ENCODE measurements around the gene SFT2D2.
A peak's percentile ranks its signal among the peaks of the same experiment; 100 is the strongest.

Gene SFT2D2

GRCh38 chr1:168223681-168224540 is 1.9 kb upstream of the SFT2D2 start:
- DNase-seq = no peak

GRCh38 chr1:168224991-168225390 is 813 bp upstream of the SFT2D2 start:
- peak; percentile 55 for DNase-seq

GRCh38 chr1:168227620-168228019 is 1.8 kb downstream of the SFT2D2 start:
- DNase-seq = no peak

GRCh38 chr1:168229893-168230292 is 4.1 kb downstream of the SFT2D2 start:
- DNase-seq = no peak

GRCh38 chr1:168230709-168231108 is 4.9 kb downstream of the SFT2D2 start:
- DNase-seq = no peak

GRCh38 chr1:168234846-168235547 is 9.2 kb downstream of the SFT2D2 start:
- DNase-seq = peak; percentile 23

- no peak for DNase-seq
Observed at GRCh38 chr1:168235548-168235885, 9.7 kb downstream of the SFT2D2 start.

- no peak for DNase-seq
Observed at GRCh38 chr1:168235937-168236336, 10.1 kb downstream of the SFT2D2 start.

GRCh38 chr1:168236836-168237611 is 11.2 kb downstream of the SFT2D2 start:
- no peak for DNase-seq

GRCh38 chr1:168243198-168243597 is 17.4 kb downstream of the SFT2D2 start:
- peak; percentile 27 for DNase-seq

- DNase-seq = no peak
Observed at GRCh38 chr1:168243636-168244212, 17.9 kb downstream of the SFT2D2 start.

- no peak for DNase-seq
Observed at GRCh38 chr1:168245042-168245441, 19.2 kb downstream of the SFT2D2 start.

GRCh38 chr1:168246506-168246905 is 20.7 kb downstream of the SFT2D2 start:
- no peak for DNase-seq

GRCh38 chr1:168252204-168252733 is 26.5 kb downstream of the SFT2D2 start:
- DNase-seq = no peak

- DNase-seq = no peak
Observed at GRCh38 chr1:168256164-168256563, 30.4 kb downstream of the SFT2D2 start.

GRCh38 chr1:168257397-168257796 is 31.6 kb downstream of the SFT2D2 start:
- DNase-seq = no peak

GRCh38 chr1:168259567-168259966 is 33.8 kb downstream of the SFT2D2 start:
- DNase-seq = no peak

- no peak for DNase-seq
Observed at GRCh38 chr1:168260393-168260792, 34.6 kb downstream of the SFT2D2 start.

- peak; percentile 30 for DNase-seq
Observed at GRCh38 chr1:168261390-168261789, 35.6 kb downstream of the SFT2D2 start.

GRCh38 chr1:168263130-168263529 is 37.3 kb downstream of the SFT2D2 start:
- DNase-seq = no peak

GRCh38 chr1:168264296-168264695 is 38.5 kb downstream of the SFT2D2 start:
- no peak for DNase-seq

GRCh38 chr1:168265596-168265995 is 39.8 kb downstream of the SFT2D2 start:
- no peak for DNase-seq

GRCh38 chr1:168266644-168267186 is 40.9 kb downstream of the SFT2D2 start:
- no peak for DNase-seq
